Neural cell (in vitro differentiated cells): ENCODE data around the gene NFATC3. TPM values are rescaled to one million over a fixed set of nuclear protein-coding genes. Genes with fewer than 3 reads are reported as not detected.

ENCODE experiments used
- H2AFZ ChIP-seq: fragments of 200-600, 300-800 bp; sonication (generic), shearing (Covaris generic); 2 replicates; pipeline ENCODE4 v1.6.0; 2014; ENCODE audit warnings: low read depth, mild to moderate bottlenecking, antibody characterized with exemption, low read length, moderate library complexity
- H3F3A ChIP-seq: fragments of 200-600 bp; shearing (Covaris generic); 2 replicates; pipeline ENCODE4 v1.6.1; 2016; ENCODE audit warnings: mild to moderate bottlenecking, moderate library complexity, mixed read lengths, antibody characterized with exemption, low read length; ENCODE audit not compliant: insufficient read depth, poor library complexity, severe bottlenecking
- H3K27ac ChIP-seq: fragments of 200-600, 300-800 bp; sonication (generic), shearing (Covaris generic); 2 replicates; pipeline ENCODE4 v1.5.1; 2014; ENCODE audit warnings: mild to moderate bottlenecking, low read length, moderate library complexity
- H3K27me3 ChIP-seq: fragments of 300-800, 200-600 bp; sonication (generic), shearing (Covaris generic); 2 replicates; pipeline ENCODE4 v1.6.0; 2014; ENCODE audit warnings: mild to moderate bottlenecking, low read depth, low read length, moderate library complexity; ENCODE audit not compliant: insufficient read depth
- H3K36me3 ChIP-seq: fragments of 300-800, 200-600 bp; sonication (generic), shearing (Covaris generic); 2 replicates; pipeline ENCODE4 v1.5.1; 2014; ENCODE audit warnings: mild to moderate bottlenecking, antibody characterized with exemption, low read length, moderate library complexity; ENCODE audit not compliant: insufficient read depth
- H3K4me2 ChIP-seq: fragments of 300-800, 200-600 bp; sonication (generic), shearing (Covaris generic); 2 replicates; pipeline ENCODE4 v1.6.0; 2014; ENCODE audit warnings: mild to moderate bottlenecking, low read length
- H3K4me3 ChIP-seq: fragments of 300-800, 200-600 bp; sonication (generic), shearing (Covaris generic); 2 replicates; pipeline ENCODE4 v1.5.1; 2014; ENCODE audit warnings: mild to moderate bottlenecking, low read length, moderate library complexity
- H3K79me2 ChIP-seq: fragments of 200-600 bp; shearing (Covaris generic); replicated peaks from 2 replicates; pipeline ENCODE4 v1.6.0; 2014; ENCODE audit warnings: mild to moderate bottlenecking, low read length, moderate library complexity; ENCODE audit not compliant: insufficient read depth
- H3K9ac ChIP-seq: fragments of 300-800, 200-600 bp; sonication (generic), shearing (Covaris generic); 2 replicates; pipeline ENCODE4 v1.6.1; 2016; ENCODE audit warnings: mild to moderate bottlenecking, low read length, mixed read lengths
- H3K9me2 ChIP-seq: fragments of 200-600 bp; shearing (Covaris generic); 2 replicates; pipeline ENCODE4 v1.6.1; 2016; ENCODE audit warnings: mild to moderate bottlenecking, low read length, mixed read lengths; ENCODE audit not compliant: insufficient read depth
- H3K9me3 ChIP-seq: fragments of 200-600, 300-800 bp; sonication (generic), shearing (Covaris generic); 2 replicates; pipeline ENCODE4 v1.6.1; 2016; ENCODE audit warnings: mild to moderate bottlenecking, mixed run types, low read length, moderate library complexity, mixed read lengths
- H4K20me1 ChIP-seq: fragments of 200-600 bp; shearing (Covaris generic); 2 replicates; pipeline ENCODE4 v1.6.1; 2016; ENCODE audit warnings: mild to moderate bottlenecking, mixed run types; ENCODE audit not compliant: insufficient read depth
- EP300 ChIP-seq: fragments of 450-650 bp; conservative IDR thresholded peaks from 2 replicates; pipeline ENCODE4 v1.6.1; 2014; ENCODE audit warnings: antibody characterized with exemption, mild to moderate bottlenecking, moderate library complexity; ENCODE audit not compliant: poor library complexity, severe bottlenecking
- EZH2 ChIP-seq: fragments of 200-600, 300-800 bp; shearing (Covaris generic), sonication (generic); IDR thresholded peaks from 2 replicates; pipeline ENCODE4 v1.6.1; 2014; ENCODE audit warnings: antibody characterized with exemption, low read length, borderline replicate concordance, mild to moderate bottlenecking; ENCODE audit not compliant: insufficient read depth, poor library complexity, severe bottlenecking
- MXI1 ChIP-seq: fragments of 450-650 bp; conservative IDR thresholded peaks from 2 replicates; pipeline ENCODE4 v1.6.1; 2014; ENCODE audit warnings: antibody characterized with exemption, mild to moderate bottlenecking; ENCODE audit not compliant: poor library complexity, severe bottlenecking
- POLR2AphosphoS5 ChIP-seq: IDR thresholded peaks from 2 replicates; pipeline ENCODE4 v1.6.1; 2012
- RAD21 ChIP-seq: fragments of 450-650 bp; conservative IDR thresholded peaks from 2 replicates; pipeline ENCODE4 v1.6.1; 2014; ENCODE audit warnings: antibody characterized with exemption, mild to moderate bottlenecking, moderate library complexity
- SMC3 ChIP-seq: fragments of 450-650 bp; conservative IDR thresholded peaks from 2 replicates; pipeline ENCODE4 v1.6.1; 2014; ENCODE audit warnings: antibody characterized with exemption, mild to moderate bottlenecking, moderate library complexity; ENCODE audit not compliant: poor library complexity
- TAF1 ChIP-seq: IDR thresholded peaks from 2 replicates; pipeline ENCODE4 v1.6.1; 2012; ENCODE audit warnings: low read depth
- polyA plus RNA-seq: library from polyadenylated mRNA; depleted of rRNA; stranded (reverse); fragments of >200 nt; gene quantifications from 2 replicates; pipeline ENCODE4 v1.2.3, GENCODE V29; 2014
- TF ChIP-seq, protein P1 (sequence below): fragments of 450-650 bp; IDR thresholded peaks from 2 replicates; pipeline ENCODE4 v1.5.1; 2014; ENCODE audit warnings: antibody characterized with exemption, mild to moderate bottlenecking, moderate library complexity; ENCODE audit not compliant: poor library complexity, severe bottlenecking
- TF ChIP-seq, protein P2 (sequence below): IDR thresholded peaks from 2 replicates; pipeline ENCODE4 v1.6.1; 2012; ENCODE audit warnings: borderline replicate concordance

Gene NFATC3
- polyA plus RNA-seq, 1 donor from 2014 or later, result 6.2 TPM

DNA sequence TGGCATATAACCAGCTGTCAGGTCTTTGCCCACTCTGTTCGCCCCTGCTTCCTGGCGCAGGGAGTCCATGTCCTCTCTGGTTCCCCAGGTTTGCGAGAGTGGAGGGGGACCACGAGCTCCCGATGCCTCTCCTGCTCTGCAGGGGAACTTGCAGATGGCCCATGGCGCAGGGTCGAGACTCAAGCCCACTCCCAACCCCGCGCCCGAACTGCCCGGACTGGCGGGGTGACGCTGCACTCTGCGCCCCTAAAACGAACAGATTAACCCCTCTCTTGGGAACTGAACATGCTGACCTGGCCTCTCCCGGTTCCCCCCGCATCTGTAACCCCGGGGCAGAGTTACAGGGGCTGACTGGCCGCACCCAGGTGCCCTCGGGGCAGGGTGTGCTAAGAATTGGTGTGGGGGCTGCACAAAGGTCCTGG lies 159.3 kb downstream of the NFATC3 start:
- peak overlapping the region; percentile 91 for H2AFZ ChIP-seq
- H3K4me2 ChIP-seq, result peak overlapping the region; percentile 89
- no peaks in the 10 kb centered on the region for H3K79me2 ChIP-seq
- H3K4me3 ChIP-seq, result peak overlapping the region; percentile 100
- peak overlapping the region; percentile 78 for H3K9ac ChIP-seq
- H4K20me1 ChIP-seq, result no peaks in the 10 kb centered on the region
- no peaks in the 10 kb centered on the region for H3K36me3 ChIP-seq
- TF ChIP-seq, protein P1, sequence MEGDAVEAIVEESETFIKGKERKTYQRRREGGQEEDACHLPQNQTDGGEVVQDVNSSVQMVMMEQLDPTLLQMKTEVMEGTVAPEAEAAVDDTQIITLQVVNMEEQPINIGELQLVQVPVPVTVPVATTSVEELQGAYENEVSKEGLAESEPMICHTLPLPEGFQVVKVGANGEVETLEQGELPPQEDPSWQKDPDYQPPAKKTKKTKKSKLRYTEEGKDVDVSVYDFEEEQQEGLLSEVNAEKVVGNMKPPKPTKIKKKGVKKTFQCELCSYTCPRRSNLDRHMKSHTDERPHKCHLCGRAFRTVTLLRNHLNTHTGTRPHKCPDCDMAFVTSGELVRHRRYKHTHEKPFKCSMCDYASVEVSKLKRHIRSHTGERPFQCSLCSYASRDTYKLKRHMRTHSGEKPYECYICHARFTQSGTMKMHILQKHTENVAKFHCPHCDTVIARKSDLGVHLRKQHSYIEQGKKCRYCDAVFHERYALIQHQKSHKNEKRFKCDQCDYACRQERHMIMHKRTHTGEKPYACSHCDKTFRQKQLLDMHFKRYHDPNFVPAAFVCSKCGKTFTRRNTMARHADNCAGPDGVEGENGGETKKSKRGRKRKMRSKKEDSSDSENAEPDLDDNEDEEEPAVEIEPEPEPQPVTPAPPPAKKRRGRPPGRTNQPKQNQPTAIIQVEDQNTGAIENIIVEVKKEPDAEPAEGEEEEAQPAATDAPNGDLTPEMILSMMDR, result no peak
- no peak for TF ChIP-seq MXI1
- TF ChIP-seq, protein P2, sequence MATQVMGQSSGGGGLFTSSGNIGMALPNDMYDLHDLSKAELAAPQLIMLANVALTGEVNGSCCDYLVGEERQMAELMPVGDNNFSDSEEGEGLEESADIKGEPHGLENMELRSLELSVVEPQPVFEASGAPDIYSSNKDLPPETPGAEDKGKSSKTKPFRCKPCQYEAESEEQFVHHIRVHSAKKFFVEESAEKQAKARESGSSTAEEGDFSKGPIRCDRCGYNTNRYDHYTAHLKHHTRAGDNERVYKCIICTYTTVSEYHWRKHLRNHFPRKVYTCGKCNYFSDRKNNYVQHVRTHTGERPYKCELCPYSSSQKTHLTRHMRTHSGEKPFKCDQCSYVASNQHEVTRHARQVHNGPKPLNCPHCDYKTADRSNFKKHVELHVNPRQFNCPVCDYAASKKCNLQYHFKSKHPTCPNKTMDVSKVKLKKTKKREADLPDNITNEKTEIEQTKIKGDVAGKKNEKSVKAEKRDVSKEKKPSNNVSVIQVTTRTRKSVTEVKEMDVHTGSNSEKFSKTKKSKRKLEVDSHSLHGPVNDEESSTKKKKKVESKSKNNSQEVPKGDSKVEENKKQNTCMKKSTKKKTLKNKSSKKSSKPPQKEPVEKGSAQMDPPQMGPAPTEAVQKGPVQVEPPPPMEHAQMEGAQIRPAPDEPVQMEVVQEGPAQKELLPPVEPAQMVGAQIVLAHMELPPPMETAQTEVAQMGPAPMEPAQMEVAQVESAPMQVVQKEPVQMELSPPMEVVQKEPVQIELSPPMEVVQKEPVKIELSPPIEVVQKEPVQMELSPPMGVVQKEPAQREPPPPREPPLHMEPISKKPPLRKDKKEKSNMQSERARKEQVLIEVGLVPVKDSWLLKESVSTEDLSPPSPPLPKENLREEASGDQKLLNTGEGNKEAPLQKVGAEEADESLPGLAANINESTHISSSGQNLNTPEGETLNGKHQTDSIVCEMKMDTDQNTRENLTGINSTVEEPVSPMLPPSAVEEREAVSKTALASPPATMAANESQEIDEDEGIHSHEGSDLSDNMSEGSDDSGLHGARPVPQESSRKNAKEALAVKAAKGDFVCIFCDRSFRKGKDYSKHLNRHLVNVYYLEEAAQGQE, result no peak
- TF ChIP-seq EP300, result no peak
- no peak for TF ChIP-seq POLR2AphosphoS5
- TF ChIP-seq TAF1, result no peak
- TF ChIP-seq SMC3, result no peak
- TF ChIP-seq EZH2, result no peak
- TF ChIP-seq RAD21, result no peak
- H3K27me3 ChIP-seq, result no peaks in the 10 kb centered on the region
- no peaks in the 10 kb centered on the region for H3K9me3 ChIP-seq
- no peaks in the 10 kb centered on the region for H3F3A ChIP-seq
- no peak overlapping the region for H3K27ac ChIP-seq
- H3K9me2 ChIP-seq, result no peaks in the 10 kb centered on the region

DNA sequence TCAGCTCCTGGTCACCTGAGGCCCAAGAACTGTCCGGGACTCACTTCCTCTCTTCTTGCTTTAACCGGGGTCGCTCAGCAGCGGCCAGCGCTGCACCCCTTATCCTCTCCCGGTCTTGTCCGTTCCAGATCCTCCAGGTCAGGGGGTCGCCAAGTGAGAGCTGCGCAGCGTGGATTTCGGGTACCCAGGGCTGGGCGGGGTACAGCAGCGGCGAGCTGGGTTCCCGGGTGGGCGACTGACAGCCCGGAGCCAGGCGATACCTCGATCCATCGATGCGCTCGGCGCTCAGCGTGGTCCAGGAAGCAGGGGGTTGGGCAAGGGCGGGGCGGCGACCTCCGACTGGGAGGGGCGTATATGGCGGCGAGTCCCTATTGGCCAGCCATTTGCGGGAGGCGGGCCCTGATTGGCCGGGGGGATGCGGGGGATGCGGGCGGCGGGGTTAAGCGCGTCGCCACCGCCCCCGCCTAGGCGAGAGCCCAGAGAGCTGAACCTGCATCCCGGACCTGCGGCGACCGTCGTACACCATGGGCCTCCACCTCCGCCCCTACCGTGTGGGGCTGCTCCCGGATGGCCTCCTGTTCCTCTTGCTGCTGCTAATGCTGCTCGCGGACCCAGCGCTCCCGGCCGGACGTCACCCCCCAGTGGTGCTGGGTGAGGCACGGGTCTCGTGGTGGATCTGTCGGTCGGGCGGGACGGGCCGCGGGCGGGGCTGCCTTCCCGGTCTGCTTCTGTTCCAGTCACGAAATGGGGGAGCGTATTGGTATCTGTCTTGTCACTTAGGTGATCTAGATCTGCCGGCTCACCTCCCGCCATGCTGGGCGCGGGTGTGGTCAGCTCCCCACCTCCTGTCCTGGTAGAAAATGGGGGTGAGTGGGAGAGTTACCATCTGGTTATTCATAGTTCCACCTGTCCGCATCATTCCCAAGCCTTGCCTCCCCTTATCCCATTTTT lies 160.0 kb downstream of the NFATC3 start, which contains the start of gene PLA2G15:
Gene PLA2G15, plus strand, starts transcription at position 471 of the 951 bp plus-strand sequence. Its CDS starts 54 bp downstream, at position 525.
- H3K9ac ChIP-seq, result peak within 1 kb of the TSS; percentile 78

More for the DNA sequence above, 160.0 kb downstream of the NFATC3 start, which contains the start of gene PLA2G15:
- Histone ChIP-seq H3K4me3 (peak within 1 kb of the TSS; percentile 100), H2AFZ (peak within 1 kb of the TSS; percentile 91), H4K20me1 (no peaks in the 10 kb centered on the region), H3K9me2 (no peaks in the 10 kb centered on the region), H3F3A (no peaks in the 10 kb centered on the region), H3K36me3 (no peaks in the 10 kb centered on the region), H3K27me3 (no peaks in the 10 kb centered on the region), H3K27ac (no peak within 1 kb of the TSS), H3K9me3 (no peaks in the 10 kb centered on the region), H3K79me2 (no peaks in the 10 kb centered on the region), H3K4me2 (peak within 1 kb of the TSS; percentile 89)
- TF ChIP-seq MXI1, result peak; percentile 86
- TF ChIP-seq POLR2AphosphoS5, result peak; percentile 72
- no peak for TF ChIP-seq EZH2
- TF ChIP-seq, protein P2, result peak; percentile 20
- peak; percentile 38 for TF ChIP-seq TAF1
- TF ChIP-seq, protein P1, result peak; percentile 23
- no peak for TF ChIP-seq RAD21
- TF ChIP-seq EP300, result peak; percentile 45
- TF ChIP-seq SMC3, result no peak
